ENCODE results near the gene BNIP5.

BNIP5 gene, protein sequence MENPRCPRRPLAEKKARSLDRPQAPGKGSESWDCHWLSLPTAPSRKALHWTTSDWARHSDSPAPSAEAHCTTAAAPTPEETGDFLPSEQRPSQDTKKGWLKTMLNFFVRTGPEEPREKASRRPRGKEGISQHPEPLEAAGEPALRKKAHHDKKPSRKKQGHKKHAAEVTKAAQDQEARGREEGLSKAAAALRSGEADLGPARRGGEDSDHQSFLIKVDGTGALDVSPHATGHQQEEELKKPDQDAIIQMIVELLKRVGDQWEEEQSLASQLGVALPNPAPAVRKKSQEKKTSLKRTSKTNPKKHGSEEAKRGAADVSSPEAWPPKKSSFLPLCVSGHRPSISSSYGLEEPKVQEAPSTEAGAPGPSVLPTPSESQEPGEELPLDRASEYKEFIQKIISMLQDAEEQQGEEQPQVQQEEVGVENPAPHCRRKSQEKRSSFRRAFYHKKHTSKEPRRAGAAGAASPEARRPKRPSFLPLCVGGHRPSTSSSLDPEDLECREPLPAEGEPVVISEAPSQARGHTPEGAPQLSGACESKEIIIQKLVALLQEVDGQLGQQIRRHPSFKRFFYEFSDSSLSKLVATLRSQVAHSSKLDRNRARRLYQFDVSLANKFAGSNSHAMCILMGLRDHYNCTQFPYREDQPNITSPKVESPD

DNA sequence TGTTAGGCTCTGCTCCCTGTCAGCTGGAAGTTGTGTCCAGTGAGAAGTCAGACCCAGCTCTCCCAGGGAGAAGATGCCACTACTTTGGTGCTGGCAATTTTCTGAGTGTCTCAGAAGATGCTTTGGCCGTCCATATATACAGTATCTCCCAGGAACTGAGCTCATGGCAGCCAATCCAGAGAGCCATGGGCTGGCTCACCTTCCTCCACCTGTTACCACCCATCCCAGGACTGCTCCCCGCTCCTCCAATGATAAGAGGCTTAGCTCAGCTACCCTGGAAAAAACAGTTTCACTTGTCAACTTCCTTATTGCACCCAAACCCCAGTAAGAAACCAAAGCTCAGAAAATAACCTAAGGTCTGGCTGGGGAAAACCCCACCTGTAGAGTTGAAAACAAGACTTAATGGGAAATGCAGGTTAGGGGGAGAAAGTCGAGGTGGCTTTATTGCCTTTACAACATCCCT lies at the start of gene BNIP5:
Gene BNIP5 (minus strand): TSS at position 110 of the 463 bp plus-strand sequence. CDS start 6,198 bp downstream, outside the sequence.
- H3K4me3 ChIP-seq (replicated peaks; ENCODE audit: low read depth, low read length) = no peak within 1 kb of the TSS
- TF ChIP-seq, protein P1, sequence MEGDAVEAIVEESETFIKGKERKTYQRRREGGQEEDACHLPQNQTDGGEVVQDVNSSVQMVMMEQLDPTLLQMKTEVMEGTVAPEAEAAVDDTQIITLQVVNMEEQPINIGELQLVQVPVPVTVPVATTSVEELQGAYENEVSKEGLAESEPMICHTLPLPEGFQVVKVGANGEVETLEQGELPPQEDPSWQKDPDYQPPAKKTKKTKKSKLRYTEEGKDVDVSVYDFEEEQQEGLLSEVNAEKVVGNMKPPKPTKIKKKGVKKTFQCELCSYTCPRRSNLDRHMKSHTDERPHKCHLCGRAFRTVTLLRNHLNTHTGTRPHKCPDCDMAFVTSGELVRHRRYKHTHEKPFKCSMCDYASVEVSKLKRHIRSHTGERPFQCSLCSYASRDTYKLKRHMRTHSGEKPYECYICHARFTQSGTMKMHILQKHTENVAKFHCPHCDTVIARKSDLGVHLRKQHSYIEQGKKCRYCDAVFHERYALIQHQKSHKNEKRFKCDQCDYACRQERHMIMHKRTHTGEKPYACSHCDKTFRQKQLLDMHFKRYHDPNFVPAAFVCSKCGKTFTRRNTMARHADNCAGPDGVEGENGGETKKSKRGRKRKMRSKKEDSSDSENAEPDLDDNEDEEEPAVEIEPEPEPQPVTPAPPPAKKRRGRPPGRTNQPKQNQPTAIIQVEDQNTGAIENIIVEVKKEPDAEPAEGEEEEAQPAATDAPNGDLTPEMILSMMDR (IDR thresholded peaks at IDR 0.05; ENCODE audit: low read depth, low read length, missing control alignments) = no peak
- no peak for DNase-seq (ENCODE audit: extremely low read depth, low read depth)

GRCh38 chr6:36384095-36384494 lies 47.4 kb upstream of the BNIP5 start:
- no peak for DNase-seq (ENCODE audit: extremely low read depth, low read depth)
- TF ChIP-seq, protein P1 (IDR thresholded peaks at IDR 0.05; ENCODE audit: low read depth, low read length, missing control alignments) = no peak

DNA sequence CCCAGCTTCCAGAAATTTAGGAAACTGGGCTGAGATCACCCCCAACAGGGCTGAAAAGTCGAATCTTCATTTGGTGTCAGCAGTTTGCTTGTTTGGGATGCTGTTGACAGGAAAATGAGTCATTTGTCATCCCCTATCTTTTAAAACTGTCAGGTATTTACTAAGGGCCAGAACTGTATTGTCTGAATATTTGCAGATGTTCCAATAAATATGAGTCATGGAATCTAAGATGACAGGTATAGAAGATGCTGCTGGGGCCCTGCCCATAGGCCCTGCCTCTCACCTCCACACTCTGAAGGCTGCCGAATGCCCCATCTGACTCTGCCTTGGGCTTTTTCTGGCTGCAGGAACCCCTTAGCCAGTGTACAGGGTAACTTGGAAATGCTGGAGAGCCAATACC lies 46.9 kb upstream of the BNIP5 start:
- TF ChIP-seq, protein P1 (IDR thresholded peaks at IDR 0.05; ENCODE audit: low read depth, low read length, missing control alignments) = no peak
- H3K4me3 ChIP-seq (replicated peaks; ENCODE audit: low read depth, low read length) = no peak overlapping the region
- DNase-seq (ENCODE audit: extremely low read depth, low read depth) = no peak

More at GRCh38 chr6:36384095-36384494, 47.4 kb upstream of the BNIP5 start:
- H3K4me3 ChIP-seq (replicated peaks; ENCODE audit: low read depth, low read length) = no peak overlapping the region

GRCh38 chr6:36382976-36383375 lies 46.3 kb upstream of the BNIP5 start:
- no peak overlapping the region for H3K4me3 ChIP-seq (replicated peaks; ENCODE audit: low read depth, low read length)
- TF ChIP-seq, protein P1 (IDR thresholded peaks at IDR 0.05; ENCODE audit: low read depth, low read length, missing control alignments) = no peak
- DNase-seq (ENCODE audit: extremely low read depth, low read depth) = no peak

DNA sequence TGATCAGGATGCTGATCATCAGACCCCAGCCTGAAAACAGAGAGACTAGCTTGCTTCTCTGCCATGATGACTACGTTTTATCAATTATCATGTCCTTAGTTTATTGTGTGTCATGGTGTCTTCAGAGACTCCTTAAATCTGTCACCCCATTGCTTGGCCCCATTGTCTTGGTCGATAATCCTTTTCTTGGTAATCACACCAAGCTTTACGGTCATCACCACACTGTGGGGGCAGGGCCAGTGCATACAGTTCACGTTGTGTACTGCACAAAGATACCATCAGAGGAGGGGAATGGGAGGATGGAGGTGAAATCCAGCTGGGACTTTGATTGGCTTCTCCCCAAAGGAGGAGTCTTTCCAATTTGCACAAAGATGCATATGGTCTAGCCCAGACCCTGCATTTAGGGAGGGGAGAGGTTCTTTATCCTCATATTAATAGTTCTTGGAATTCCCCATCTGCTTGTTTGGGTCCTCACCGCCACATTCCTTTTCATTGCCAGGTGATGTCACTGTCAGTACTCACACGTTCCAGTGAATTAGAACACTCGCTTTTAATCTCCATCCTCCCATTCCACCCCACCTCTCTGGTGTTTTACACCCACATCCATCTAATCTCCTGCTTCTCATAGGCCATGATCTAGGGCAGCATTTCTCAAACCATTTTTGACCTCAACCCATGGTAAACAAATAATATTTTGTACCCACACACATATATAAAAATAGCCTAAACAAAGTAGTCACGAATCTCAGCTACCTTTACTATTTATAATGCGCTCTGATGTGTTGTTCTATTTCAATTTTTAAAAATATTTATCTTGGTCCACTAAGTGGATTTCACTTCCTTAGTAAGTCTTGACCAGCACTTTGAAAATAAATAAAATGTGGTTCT lies 45.1 kb upstream of the BNIP5 start:
- TF ChIP-seq, protein P1 (IDR thresholded peaks at IDR 0.05; ENCODE audit: low read depth, low read length, missing control alignments) = no peak
- DNase-seq (ENCODE audit: extremely low read depth, low read depth) = no peak
- H3K4me3 ChIP-seq (replicated peaks; ENCODE audit: low read depth, low read length) = no peak overlapping the region

DNA sequence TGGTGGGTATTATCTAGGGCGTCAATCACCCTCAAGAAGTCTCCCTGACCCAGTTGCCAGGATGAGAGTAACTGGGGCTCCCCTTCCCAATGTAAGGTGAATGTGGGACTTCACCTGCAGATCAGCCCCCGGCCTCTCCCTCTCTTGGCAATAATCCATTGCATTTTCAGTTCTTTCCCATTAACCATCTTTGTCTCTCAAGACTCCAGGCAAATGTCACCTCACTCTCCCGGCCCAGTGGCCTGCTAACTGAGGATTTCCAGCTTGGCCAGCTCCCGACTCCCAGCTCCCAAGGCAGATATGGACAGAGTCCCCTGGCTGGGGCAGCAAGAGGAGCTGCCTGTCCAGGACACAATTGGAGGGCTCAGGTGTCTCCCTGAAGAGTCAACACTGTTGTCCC lies 43.5 kb upstream of the BNIP5 start:
- TF ChIP-seq, protein P1 (IDR thresholded peaks at IDR 0.05; ENCODE audit: low read depth, low read length, missing control alignments) = no peak
- no peak overlapping the region for H3K4me3 ChIP-seq (replicated peaks; ENCODE audit: low read depth, low read length)
- DNase-seq (ENCODE audit: extremely low read depth, low read depth) = no peak
